ENCODE results near the gene RTN4RL1. TPM values are rescaled to one million over a fixed set of nuclear protein-coding genes. Genes with fewer than 3 reads are reported as not detected.
A peak's percentile ranks its signal among the peaks of the same experiment; 100 is the strongest.

RTN4RL1 gene
- total and polyA plus RNA-seq, 2 donors from 2014 or later, result 2.0 to 10.7 TPM

- Histone ChIP-seq H3K27me3 (ENCODE audit: control insufficient read depth, insufficient read depth, low read length) (peaks cover 4% of the 10 kb centered on the region), H3K27ac (ENCODE audit: low read depth in 2 of 2, low read length in 2 of 2) (no peak overlapping the region), H3K4me3 (ENCODE audit: low read length in 3 of 3) (no peak overlapping the region), H3K4me1 (ENCODE audit: control insufficient read depth in 2 of 3, insufficient read depth in 2 of 3, low read depth in 1 of 3, low read length in 3 of 3) (no peaks in the 10 kb centered on the region), H3K9ac (ENCODE audit: low read length in 3 of 3) (no peak overlapping the region), H3K36me3 (ENCODE audit: control insufficient read depth in 2 of 3, insufficient read depth in 3 of 3, low read length in 3 of 3) (no peaks in the 10 kb centered on the region), H3K9me3 (ENCODE audit: control insufficient read depth in 2 of 3, insufficient read depth in 1 of 3, low read length in 3 of 3) (no peaks in the 10 kb centered on the region)
- no peak for FAIRE-seq
- no peak for TF ChIP-seq CTCF (IDR thresholded peaks at IDR 0.05; ENCODE audit: borderline replicate concordance, extremely low read depth, insufficient read depth)
- peak in 4 of 5 donors; percentile 65 to 90 (median 74) for DNase-seq
- intact Hi-C loops (cut with DNase I), result no loop called here
Measured at GRCh38 chr17:1972487-1973160, 52.5 kb downstream of the RTN4RL1 start.

- FAIRE-seq, result no peak
Measured at GRCh38 chr17:1970843-1971384, 54.2 kb downstream of the RTN4RL1 start.

GRCh38 chr17:1969712-1970111 lies 55.4 kb downstream of the RTN4RL1 start:
- FAIRE-seq, result no peak
- no peak for DNase-seq
- intact Hi-C loops (cut with DNase I), result no loop called here
- TF ChIP-seq CTCF (IDR thresholded peaks at IDR 0.05; ENCODE audit: borderline replicate concordance, extremely low read depth, insufficient read depth), result no peak
- Histone ChIP-seq H3K36me3 (ENCODE audit: control insufficient read depth in 2 of 3, insufficient read depth in 3 of 3, low read length in 3 of 3) (no peaks in the 10 kb centered on the region), H3K4me1 (ENCODE audit: control insufficient read depth in 2 of 3, insufficient read depth in 2 of 3, low read depth in 1 of 3, low read length in 3 of 3) (no peaks in the 10 kb centered on the region), H3K9me3 (ENCODE audit: control insufficient read depth in 2 of 3, insufficient read depth in 1 of 3, low read length in 3 of 3) (no peaks in the 10 kb centered on the region), H3K4me3 (ENCODE audit: low read length in 3 of 3) (no peak overlapping the region), H3K9ac (ENCODE audit: low read length in 3 of 3) (no peak overlapping the region), H3K27ac (ENCODE audit: low read depth in 2 of 2, low read length in 2 of 2) (no peak overlapping the region), H3K27me3 (ENCODE audit: control insufficient read depth, insufficient read depth, low read length) (no peaks in the 10 kb centered on the region)

More at GRCh38 chr17:1970843-1971384, 54.2 kb downstream of the RTN4RL1 start:
- Histone ChIP-seq H3K36me3 (ENCODE audit: control insufficient read depth in 2 of 3, insufficient read depth in 3 of 3, low read length in 3 of 3) (no peaks in the 10 kb centered on the region), H3K27me3 (ENCODE audit: control insufficient read depth, insufficient read depth, low read length) (no peaks in the 10 kb centered on the region), H3K9ac (ENCODE audit: low read length in 3 of 3) (no peak overlapping the region), H3K9me3 (ENCODE audit: control insufficient read depth in 2 of 3, insufficient read depth in 1 of 3, low read length in 3 of 3) (no peaks in the 10 kb centered on the region), H3K4me1 (ENCODE audit: control insufficient read depth in 2 of 3, insufficient read depth in 2 of 3, low read depth in 1 of 3, low read length in 3 of 3) (no peaks in the 10 kb centered on the region), H3K4me3 (ENCODE audit: low read length in 3 of 3) (no peak overlapping the region), H3K27ac (ENCODE audit: low read depth in 2 of 2, low read length in 2 of 2) (no peak overlapping the region)
- no peak for DNase-seq
- TF ChIP-seq CTCF (IDR thresholded peaks at IDR 0.05; ENCODE audit: borderline replicate concordance, extremely low read depth, insufficient read depth), result no peak
- intact Hi-C loops (cut with DNase I), result no loop called here
